Tibial nerve (tissue), 4 donors: ENCODE data around the gene LRBA. TPM values are rescaled to one million over a fixed set of nuclear protein-coding genes. Genes with fewer than 3 reads are reported as not detected.
A peak's percentile ranks its signal among the peaks of the same experiment; 100 is the strongest.

Source experiments
- DNase-seq, 2 donors: peaks; one replicate each; pipeline ENCODE4 v3.0.0-alpha.2; 2019; ENCODE audit warnings: low spot score in 2 of 2
- H3K27ac ChIP-seq, 4 donors: fragments of 200-600 bp; sonication (generic) in 3 of 4; one replicate each; pipeline ENCODE4 v1.5.1; 2017 to 2019; ENCODE audit warnings: mild to moderate bottlenecking in 1 of 4
- H3K27me3 ChIP-seq, 2 donors: fragments of 200-600 bp; sonication (generic) in 1 of 2; one replicate each; pipeline versions ENCODE4 v1.5.1 to v1.6.0; 2017 to 2019
- H3K36me3 ChIP-seq, 3 donors: fragments of 200-600 bp; sonication (generic); one replicate each; pipeline ENCODE4 v1.5.1; 2018 to 2019
- H3K4me1 ChIP-seq, 4 donors: fragments of 200-600 bp; sonication (generic) in 3 of 4; one replicate each; pipeline ENCODE4 v1.5.1; 2017 to 2019
- H3K4me3 ChIP-seq, 4 donors: fragments of 200-600 bp; sonication (generic) in 3 of 4; one replicate each; pipeline ENCODE4 v1.5.1; 2017 to 2019; ENCODE audit warnings: mild to moderate bottlenecking in 1 of 4, moderate library complexity in 1 of 4
- H3K9me3 ChIP-seq, 4 donors: fragments of 200-600 bp; sonication (generic) in 3 of 4; one replicate each; pipeline ENCODE4 v1.5.1; 2017 to 2019
- EP300 ChIP-seq, 2 donors: sonication (generic); formaldehyde crosslinking; IDR thresholded peaks; one replicate each; pipeline ENCODE4 v1.6.1; 2017; ENCODE audit warnings: antibody characterized with exemption in 2 of 2, mild to moderate bottlenecking in 1 of 2
- POLR2A ChIP-seq, 2 donors: fragments of 450-650 bp; IDR thresholded peaks; one replicate each; pipeline ENCODE4 v1.6.1; 2017; ENCODE audit warnings: antibody characterized with exemption in 2 of 2, mild to moderate bottlenecking in 2 of 2, moderate library complexity in 2 of 2
- WGBS, 2 donors: methylation state at CpG; one replicate each; pipeline ENCODE4 v1.1.5; 2018; 5-methylcytosine and 5-hydroxymethylcytosine counted together
- total RNA-seq, 4 donors: library from RNA; depleted of rRNA; stranded (reverse); fragments of >200 nt; gene quantifications; one replicate each; pipeline ENCODE4 v1.1.0, GENCODE V29; 2016
- TF ChIP-seq, protein P1 (sequence below), 5 experiments: fragments of 200-600 bp in 3 of 5; fragments of 450-650 bp in 2 of 5; sonication (generic) in 3 of 5; IDR thresholded peaks; one replicate each; pipeline ENCODE4 v1.5.1; 2016 to 2019; ENCODE audit warnings: antibody characterized with exemption in 5 of 5, mild to moderate bottlenecking in 3 of 5, moderate library complexity in 2 of 5

The LRBA gene
- total RNA-seq, 4 donors from 2014 or later, result 35.4 to 43.1 (median 38.0) TPM

DNA sequence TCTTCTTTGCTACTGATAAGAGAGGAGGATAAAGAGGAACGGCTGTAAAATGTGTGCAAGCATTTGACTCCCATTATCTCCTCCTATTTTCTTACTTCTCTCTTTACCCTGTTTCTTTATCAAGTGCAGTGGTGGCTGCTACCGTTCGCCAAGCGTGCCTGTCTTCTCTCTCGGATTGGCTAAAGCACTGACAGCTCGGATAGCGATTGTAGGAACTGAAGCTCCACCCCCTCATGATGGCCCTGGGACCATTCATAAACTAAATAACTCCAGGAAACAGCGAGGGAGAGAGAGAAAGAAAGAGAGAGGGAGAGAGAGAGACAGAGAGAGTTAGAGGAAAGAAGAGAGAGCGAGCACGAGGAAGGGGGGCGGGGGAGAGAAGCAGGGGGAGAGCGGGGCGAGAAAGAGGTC, 433.4 kb downstream of the LRBA start:
- Histone ChIP-seq H3K4me1 (peaks cover 0 to 8% (median 0%) of the 10 kb centered on the region in 4 donors), H3K27ac (peak overlapping the region in 1 of 4 donors; percentile 15), H3K27me3 (no peaks in the 10 kb centered on the region), H3K36me3 (peaks cover 0 to 9% (median 0%) of the 10 kb centered on the region in 3 donors), H3K4me3 (peak overlapping the region in 2 of 4 donors; percentile 37 to 53), H3K9me3 (peaks cover 0 to 4% (median 0%) of the 10 kb centered on the region in 4 donors)
- TF ChIP-seq EP300 (IDR thresholded peaks at IDR 0.05) (no peak), POLR2A (IDR thresholded peaks at IDR 0.05) (no peak)
- TF ChIP-seq, protein P1, sequence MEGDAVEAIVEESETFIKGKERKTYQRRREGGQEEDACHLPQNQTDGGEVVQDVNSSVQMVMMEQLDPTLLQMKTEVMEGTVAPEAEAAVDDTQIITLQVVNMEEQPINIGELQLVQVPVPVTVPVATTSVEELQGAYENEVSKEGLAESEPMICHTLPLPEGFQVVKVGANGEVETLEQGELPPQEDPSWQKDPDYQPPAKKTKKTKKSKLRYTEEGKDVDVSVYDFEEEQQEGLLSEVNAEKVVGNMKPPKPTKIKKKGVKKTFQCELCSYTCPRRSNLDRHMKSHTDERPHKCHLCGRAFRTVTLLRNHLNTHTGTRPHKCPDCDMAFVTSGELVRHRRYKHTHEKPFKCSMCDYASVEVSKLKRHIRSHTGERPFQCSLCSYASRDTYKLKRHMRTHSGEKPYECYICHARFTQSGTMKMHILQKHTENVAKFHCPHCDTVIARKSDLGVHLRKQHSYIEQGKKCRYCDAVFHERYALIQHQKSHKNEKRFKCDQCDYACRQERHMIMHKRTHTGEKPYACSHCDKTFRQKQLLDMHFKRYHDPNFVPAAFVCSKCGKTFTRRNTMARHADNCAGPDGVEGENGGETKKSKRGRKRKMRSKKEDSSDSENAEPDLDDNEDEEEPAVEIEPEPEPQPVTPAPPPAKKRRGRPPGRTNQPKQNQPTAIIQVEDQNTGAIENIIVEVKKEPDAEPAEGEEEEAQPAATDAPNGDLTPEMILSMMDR (IDR thresholded peaks at IDR 0.05), result no peak
- DNase-seq, result no peak
- 73 to 83% methylated on average over 13 of the region's 13 CpGs for WGBS, 2 donors

DNA sequence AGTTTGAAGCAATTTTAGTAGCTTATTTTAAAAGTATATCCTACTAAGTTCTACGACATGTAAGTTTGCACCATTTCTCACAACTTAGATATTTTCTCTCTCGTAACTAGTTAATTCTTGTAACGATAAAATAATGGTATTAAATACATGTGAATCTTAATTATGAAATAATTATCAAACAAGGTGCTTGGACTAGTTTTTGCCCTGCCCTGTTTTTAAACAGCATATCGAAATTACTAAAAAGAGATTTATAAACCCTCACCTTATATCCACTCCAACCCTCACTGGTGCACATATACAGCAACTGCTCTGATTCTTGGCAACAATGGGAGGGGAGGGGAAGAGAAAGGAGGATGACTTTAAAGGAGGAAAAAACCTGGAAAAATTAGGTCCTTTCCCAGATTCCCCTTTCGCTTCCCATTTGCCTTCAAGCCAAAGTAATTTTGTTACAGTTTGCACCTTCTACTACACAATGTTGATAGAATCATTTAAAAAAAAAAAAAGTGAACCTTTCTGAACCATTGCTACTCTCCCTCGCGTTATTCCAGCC, 434.0 kb downstream of the LRBA start:
- 95 to 97% methylated on average over 7 of the region's 7 CpGs for WGBS, 2 donors
- H3K4me3 ChIP-seq, result no peak overlapping the region

DNA sequence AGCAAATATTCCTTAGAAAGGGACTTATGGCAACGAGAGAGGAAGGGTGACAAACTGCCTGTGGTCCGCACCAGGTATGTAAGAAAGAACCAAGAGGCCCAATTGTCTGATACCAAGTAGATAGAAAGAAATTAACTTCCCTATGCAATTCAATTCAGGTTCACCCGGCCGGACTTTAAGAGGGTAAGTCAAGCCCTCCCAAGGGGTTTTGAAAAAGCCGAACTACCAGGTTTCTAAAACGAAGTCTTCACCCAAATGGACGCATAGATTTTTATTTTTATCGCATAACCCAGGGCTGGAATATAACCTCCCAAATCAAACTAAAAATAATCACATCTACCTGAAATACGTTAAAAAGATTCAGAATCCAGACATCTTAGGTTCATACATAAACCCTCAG, 434.8 kb downstream of the LRBA start:
- TF ChIP-seq POLR2A (IDR thresholded peaks at IDR 0.05) (no peak), EP300 (IDR thresholded peaks at IDR 0.05) (no peak)
- TF ChIP-seq, protein P1 (IDR thresholded peaks at IDR 0.05), result no peak
- H3K9me3 ChIP-seq, result peaks cover 0 to 4% (median 0%) of the 10 kb centered on the region in 4 donors
- H3K4me3 ChIP-seq, result peak overlapping the region in 1 of 4 donors; percentile 25
- no peak for DNase-seq
- H3K27me3 ChIP-seq, result no peaks in the 10 kb centered on the region
- H3K27ac ChIP-seq, result no peak overlapping the region
- 84 to 88% methylated on average over 9 of the region's 9 CpGs for WGBS, 2 donors
- peaks cover 0 to 8% (median 0%) of the 10 kb centered on the region in 4 donors for H3K4me1 ChIP-seq
- H3K36me3 ChIP-seq, result peaks cover 0 to 9% (median 0%) of the 10 kb centered on the region in 3 donors

More for the DNA sequence above, 434.0 kb downstream of the LRBA start:
- Histone ChIP-seq H3K36me3 (peaks cover 0 to 9% (median 0%) of the 10 kb centered on the region in 3 donors), H3K4me1 (peaks cover 0 to 8% (median 0%) of the 10 kb centered on the region in 4 donors), H3K9me3 (peaks cover 0 to 4% (median 0%) of the 10 kb centered on the region in 4 donors), H3K27ac (no peak overlapping the region), H3K27me3 (no peaks in the 10 kb centered on the region)
- TF ChIP-seq POLR2A (IDR thresholded peaks at IDR 0.05), result no peak
- no peak for DNase-seq

DNA sequence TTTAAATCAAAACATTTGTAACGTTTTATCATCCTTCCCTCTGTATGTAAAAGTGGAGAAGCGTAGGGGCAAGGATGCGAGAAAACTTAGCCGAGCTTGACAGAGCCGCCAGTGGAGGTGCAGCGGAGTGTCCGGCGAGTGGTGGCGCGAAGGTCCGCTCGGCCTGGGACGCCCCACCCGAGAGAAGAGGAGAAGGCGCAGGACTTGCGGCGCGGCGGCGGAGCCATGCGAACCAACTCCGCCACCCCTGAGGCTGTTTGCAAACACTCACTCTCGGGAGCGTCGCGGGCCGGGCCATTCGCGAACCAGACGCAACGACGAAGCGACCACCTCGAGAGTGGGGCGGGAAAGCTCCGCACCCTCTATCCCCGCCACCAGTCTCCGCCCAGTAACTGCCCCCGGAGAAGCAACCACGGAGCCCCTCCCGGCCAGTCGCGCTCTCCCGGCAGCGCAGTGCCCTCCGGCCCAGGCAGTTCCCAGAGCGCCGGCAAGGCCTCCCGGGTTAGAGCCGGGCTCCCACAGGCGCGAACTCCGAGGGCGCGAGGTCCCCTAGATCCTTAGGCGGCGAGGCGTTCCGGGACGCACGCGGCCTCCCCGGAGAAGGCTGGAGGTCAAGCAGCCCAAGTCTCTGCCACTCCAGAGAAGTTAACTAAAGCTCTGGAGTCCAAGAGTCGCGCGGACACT, 435.4 kb downstream of the LRBA start:
- H3K27ac ChIP-seq, result peak overlapping the region in 1 of 4 donors; percentile 57
- peaks cover 0 to 9% (median 0%) of the 10 kb centered on the region in 3 donors for H3K36me3 ChIP-seq
- no peak for DNase-seq
- WGBS, 2 donors, result 42 to 45% methylated on average over 55 to 64 of the region's 66 CpGs
- TF ChIP-seq EP300 (IDR thresholded peaks at IDR 0.05) (no peak), POLR2A (IDR thresholded peaks at IDR 0.05) (no peak)
- TF ChIP-seq, protein P1 (IDR thresholded peaks at IDR 0.05), result no peak
- H3K9me3 ChIP-seq, result peaks cover 0 to 4% (median 0%) of the 10 kb centered on the region in 4 donors
- peak overlapping the region in 3 of 4 donors; percentile 8 to 35 (median 25) for H3K4me3 ChIP-seq
- peaks cover 0 to 8% (median 0%) of the 10 kb centered on the region in 4 donors for H3K4me1 ChIP-seq
- no peaks in the 10 kb centered on the region for H3K27me3 ChIP-seq

DNA sequence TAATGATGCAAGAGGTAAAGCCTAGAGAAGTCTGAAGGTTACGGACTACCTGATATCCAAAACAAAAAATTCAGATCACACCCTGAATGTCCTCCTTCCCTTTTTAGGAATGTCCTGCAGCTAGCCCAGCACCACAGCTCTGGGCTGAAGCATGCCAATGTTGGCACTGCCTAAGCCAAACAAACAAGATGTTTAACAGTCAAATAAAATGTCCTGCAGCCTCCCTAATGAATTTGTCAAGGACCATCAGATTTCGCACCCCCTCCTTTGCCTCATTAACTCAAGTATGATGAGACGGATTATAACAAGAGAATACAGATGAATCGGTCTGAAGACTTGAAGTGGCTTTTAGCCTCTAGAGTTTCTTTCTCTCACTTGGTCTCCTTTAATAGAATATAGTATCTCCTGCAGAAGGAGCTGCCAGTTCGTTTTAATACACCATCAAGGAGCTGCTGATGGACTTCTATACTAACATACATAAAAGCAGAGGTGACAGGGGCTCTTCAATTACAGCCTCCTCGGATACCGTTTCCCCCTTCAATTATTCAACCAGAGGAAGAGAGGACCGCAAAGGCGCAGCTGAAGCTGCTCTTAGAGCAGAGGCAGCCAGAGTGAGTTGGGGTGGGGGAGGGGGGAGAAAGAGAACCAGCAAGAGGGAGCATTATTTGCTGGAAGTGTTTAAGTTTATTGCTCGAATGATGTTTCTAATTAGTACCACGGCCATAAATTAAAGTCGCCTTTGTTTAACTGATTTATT, 436.2 kb downstream of the LRBA start:
- WGBS, 2 donors, result 86 to 89% methylated on average over 12 of the region's 12 CpGs
- Histone ChIP-seq H3K4me3 (peak overlapping the region in 2 of 4 donors; percentile 25 to 35), H3K9me3 (peaks cover 0 to 4% (median 0%) of the 10 kb centered on the region in 4 donors), H3K27ac (no peak overlapping the region), H3K27me3 (no peaks in the 10 kb centered on the region), H3K36me3 (peaks cover 0 to 9% (median 0%) of the 10 kb centered on the region in 3 donors), H3K4me1 (peaks cover 0 to 3% (median 0%) of the 10 kb centered on the region in 4 donors)
- no peak for TF ChIP-seq POLR2A (IDR thresholded peaks at IDR 0.05)
- no peak for TF ChIP-seq EP300 (IDR thresholded peaks at IDR 0.05)
- TF ChIP-seq, protein P1 (IDR thresholded peaks at IDR 0.05), result no peak
- DNase-seq, result no peak
